SW480 (cell line): Measurements from ENCODE around the gene SLC9A9.
"Not testable (repeated sequence)": the region's sequence is repeated elsewhere in the genome, so short reads cannot be mapped to it uniquely, and the experiment has no call there.

Source experiments
- DNase-seq: peaks from one replicate; pipeline ENCODE4 v3.0.0-alpha.2; 2016; ENCODE audit warnings: low spot score

SLC9A9 gene

GRCh38 chr3:143551761-143552160 is 296.5 kb downstream of the SLC9A9 start:
- no peak for DNase-seq

GRCh38 chr3:143548861-143549497 is 299.3 kb downstream of the SLC9A9 start:
- no peak for DNase-seq

- DNase-seq, result no peak
These were observed 299.9 kb downstream of the SLC9A9 start for GRCh38 chr3:143548393-143548792.

GRCh38 chr3:143538577-143538981 is 309.7 kb downstream of the SLC9A9 start:
- no peak for DNase-seq

- DNase-seq, result no peak
These were observed 310.2 kb downstream of the SLC9A9 start for GRCh38 chr3:143538061-143538460.

GRCh38 chr3:143536817-143537535 is 311.3 kb downstream of the SLC9A9 start:
- no peak for DNase-seq

GRCh38 chr3:143535994-143536784 is 312.1 kb downstream of the SLC9A9 start:
- no peak for DNase-seq

- DNase-seq, result no peak
These were observed 314.9 kb downstream of the SLC9A9 start for GRCh38 chr3:143533391-143533790.

- DNase-seq, result no peak
These were observed 316.2 kb downstream of the SLC9A9 start for GRCh38 chr3:143532091-143532490.

- no peak for DNase-seq
These were observed 317.2 kb downstream of the SLC9A9 start for GRCh38 chr3:143531101-143531500.

- no peak for DNase-seq
These were observed 318.5 kb downstream of the SLC9A9 start for GRCh38 chr3:143529798-143530197.

- DNase-seq, result no peak
These were observed 319.2 kb downstream of the SLC9A9 start for GRCh38 chr3:143529018-143529478.

- DNase-seq, result no peak
These were observed 322.2 kb downstream of the SLC9A9 start for GRCh38 chr3:143526011-143526545.

GRCh38 chr3:143525408-143525807 is 322.9 kb downstream of the SLC9A9 start:
- no peak for DNase-seq

GRCh38 chr3:143521803-143522202 is 326.5 kb downstream of the SLC9A9 start:
- no peak for DNase-seq

GRCh38 chr3:143517131-143517530 is 331.1 kb downstream of the SLC9A9 start:
- not testable (repeated sequence) for DNase-seq

GRCh38 chr3:143514874-143515273 is 333.4 kb downstream of the SLC9A9 start:
- no peak for DNase-seq

- DNase-seq, result no peak
These were observed 334.2 kb downstream of the SLC9A9 start for GRCh38 chr3:143514109-143514508.

- no peak for DNase-seq
These were observed 336.9 kb downstream of the SLC9A9 start for GRCh38 chr3:143511174-143511879.

GRCh38 chr3:143510601-143511000 is 337.7 kb downstream of the SLC9A9 start:
- no peak for DNase-seq

- DNase-seq, result no peak
These were observed 340.3 kb downstream of the SLC9A9 start for GRCh38 chr3:143507735-143508580.
